SKM-1 (cell line): ENCODE results near the gene RGS11.
"Not testable (repeated sequence)": the region's sequence is repeated elsewhere in the genome, so short reads cannot be mapped to it uniquely, and the experiment has no call there.

Experiments
- DNase-seq: peaks from one replicate; lab custom pipeline; 2025; ENCODE audit not compliant: unreplicated experiment; lab: John Stamatoyannopoulos, UW

RGS11 gene

GRCh38 chr16:230949-231348, 44.8 kb downstream of the RGS11 start:
- DNase-seq: no peak

DNA sequence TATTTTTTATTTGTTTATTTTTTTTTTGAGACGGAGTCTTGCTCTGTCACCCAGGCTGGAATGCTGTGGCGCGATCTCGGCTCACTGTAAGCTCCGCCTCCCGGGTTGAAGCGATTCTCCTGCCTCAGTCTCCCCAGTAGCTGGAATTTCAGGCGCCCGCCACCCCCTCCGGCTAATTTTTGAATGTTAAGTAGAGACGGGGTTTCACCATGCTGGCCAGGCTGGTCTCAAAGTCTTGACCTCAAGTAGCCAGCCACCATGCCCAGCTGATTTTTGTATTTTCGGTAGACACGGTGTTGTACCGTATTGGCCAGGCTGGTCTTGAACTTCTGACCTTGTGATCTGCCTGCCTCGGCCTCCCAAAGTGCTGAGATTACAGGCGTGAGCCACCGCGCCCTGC, 45.4 kb downstream of the RGS11 start:
- not testable (repeated sequence) for DNase-seq

DNA sequence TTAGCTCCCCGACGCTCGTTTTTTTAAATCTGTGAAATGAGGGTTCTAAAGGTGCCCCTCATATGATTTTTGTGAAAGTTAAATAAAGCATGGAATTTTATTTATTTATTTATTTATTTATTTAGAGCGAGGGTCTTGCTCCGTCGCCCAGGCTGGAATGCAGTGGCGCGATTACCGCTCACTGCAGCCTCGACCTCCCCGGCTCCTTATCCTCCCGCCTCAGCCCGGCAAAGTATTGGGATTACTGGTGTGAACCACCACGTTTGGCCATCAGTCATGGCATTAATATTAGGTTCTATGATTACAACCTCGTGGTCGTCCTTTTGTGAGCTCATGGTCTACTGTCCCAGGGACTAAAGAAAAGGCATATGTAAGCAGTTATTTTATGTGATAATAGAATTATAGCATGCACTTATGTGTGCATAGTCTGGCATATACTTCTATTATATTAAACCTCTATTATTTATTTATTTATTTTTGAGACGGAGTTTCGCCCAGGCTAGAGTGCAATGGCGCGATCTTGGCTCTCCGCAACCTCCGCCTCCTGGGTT, 45.9 kb downstream of the RGS11 start:
- no peak for DNase-seq

DNA sequence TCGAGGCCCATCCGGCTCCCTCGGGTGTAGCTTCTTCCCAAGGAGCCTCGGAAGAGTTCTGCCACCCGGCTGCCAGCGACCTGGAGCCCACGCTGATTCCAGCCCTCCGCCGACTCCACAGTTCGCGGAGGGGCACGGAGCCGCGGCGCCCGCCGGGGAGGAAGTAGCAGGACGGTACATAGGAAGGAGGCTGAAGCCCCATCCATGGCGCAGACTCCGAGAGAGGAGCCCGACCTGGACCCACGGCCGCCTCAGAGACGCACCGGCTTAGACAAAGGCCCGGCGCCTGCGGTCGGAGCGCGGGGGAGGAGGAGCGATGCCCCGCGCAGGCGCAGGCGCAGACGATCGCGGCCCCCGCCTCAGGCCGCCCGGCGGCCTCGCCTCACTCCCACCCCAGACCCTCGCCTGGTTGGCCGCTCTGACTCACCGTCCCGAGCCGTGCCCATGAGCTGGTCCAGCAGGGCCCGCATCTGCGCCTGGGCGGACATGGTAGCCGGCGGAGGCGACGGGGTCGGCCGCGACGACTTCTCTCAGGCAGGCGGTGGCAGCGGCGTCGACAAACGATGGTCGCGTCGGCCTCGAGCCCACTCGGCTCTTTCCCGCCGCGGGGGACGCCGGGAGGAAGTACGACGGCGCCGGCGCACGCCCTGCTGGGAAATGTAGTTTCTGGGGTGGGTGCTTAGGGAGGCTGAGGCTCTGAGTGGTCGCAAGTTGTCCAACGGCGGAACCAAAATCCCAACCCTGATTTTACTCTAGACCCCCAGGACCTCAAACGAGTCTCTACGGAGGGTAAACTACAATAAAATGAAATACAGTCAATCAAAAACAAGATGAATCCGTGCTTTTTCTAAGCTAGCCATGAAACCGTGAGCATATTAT, 46.7 kb downstream of the RGS11 start, which contains the start of gene LUC7L:
Gene LUC7L (minus strand): TSS at position 598 of the 879 bp plus-strand sequence. CDS start 110 bp downstream, at position 488.
- peak; percentile 76 for DNase-seq

DNA sequence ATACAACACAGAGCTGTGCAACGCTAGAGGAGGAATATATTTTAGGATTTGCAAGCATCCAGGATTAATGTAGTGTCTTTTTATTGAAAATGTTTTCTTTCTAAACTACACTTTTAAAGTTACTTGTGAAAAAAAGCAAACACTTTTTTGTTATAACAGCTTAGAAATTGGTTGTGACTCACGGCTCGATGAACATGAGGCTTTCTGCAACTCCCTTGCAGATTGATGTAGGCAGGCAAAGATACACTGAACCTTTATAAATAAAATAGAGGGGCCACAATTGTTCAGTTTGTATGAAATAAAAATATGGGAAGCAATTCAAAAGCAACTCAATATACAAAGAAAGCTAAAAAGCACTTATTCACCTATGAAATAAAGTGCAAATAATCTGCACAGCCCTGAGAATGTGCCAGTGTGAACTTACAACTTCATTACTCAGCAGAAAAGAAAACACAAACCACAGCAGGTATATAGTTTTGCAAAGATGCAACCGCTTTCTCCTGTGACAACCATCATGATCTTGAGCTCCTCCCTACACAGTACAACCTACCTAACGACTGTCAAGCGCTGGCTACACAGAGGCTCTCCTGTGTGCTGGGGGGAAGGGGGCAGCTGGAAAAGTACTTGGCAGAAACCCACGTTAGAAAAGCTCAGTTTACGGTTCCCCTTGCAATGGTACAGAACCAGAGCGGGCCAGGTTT, 47.4 kb downstream of the RGS11 start:
- DNase-seq: no peak

GRCh38 chr16:220021-220420, 55.7 kb downstream of the RGS11 start:
- DNase-seq: no peak
